ENCODE measurements around the gene RBM33. TPM values are rescaled to one million over a fixed set of nuclear protein-coding genes. Genes with fewer than 3 reads are reported as not detected.

Gene RBM33
- total and polyA plus RNA-seq, 9 of the 15 experiments (the other 6 are each of a cell fraction or from before 2014, with no cell fraction given), result 4.4 to 80.7 (median 27.3) TPM

DNA sequence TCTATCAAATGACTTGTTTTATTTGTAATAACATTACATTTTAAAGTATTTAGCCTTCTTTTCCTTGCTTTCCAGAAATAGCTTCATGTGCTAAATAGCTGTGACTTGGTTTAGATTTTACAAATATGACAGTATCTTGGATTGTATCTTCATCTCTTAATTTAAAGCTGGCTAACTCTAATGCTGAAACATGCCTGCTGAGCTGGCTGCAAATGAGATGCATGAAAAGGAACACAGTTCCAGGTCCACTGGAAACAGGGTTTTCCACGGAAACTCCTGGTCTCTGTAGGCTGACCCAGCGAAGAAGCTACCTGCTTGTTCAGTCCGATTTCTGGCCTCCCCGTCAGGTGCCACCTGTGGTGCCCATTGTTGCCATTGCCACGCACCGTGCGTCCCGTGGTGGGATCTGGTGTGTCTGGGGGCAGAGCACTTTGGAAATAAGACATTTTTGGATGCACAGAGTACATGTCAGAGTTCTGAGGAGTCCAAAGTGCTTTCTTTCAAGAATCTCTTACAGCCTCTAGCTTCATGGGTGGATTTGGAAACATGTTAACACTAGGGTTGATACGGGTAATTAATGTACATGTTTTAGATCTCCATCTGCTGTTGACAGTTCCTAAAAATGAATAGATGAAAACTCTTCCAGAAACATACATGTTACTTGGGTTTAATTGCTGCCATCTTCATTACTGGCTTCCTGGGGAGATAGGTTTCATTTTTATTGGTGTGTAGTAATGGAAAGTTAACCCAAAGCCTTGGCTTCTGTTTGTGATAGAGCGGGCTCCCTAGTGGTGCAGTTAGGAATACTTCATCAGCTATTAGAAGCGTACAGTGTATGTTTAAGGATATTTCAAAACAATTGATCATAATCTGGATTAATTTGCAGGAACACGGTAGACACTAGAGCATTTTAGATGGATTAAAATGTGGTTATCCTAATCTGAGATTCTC is 122.8 kb downstream of the RBM33 start:
- TF ChIP-seq RBM17 (IDR thresholded peaks at IDR 0.05; ENCODE audit: borderline replicate concordance, low read depth, low read length) (no peak), SREBF2 (CRISPR knock-in tag; IDR thresholded peaks at IDR 0.05) (no peak), MYNN (IDR thresholded peaks at IDR 0.05) (no peak), MYNN (CRISPR knock-in tag; IDR thresholded peaks at IDR 0.05) (no peak), MCM5 (IDR thresholded peaks at IDR 0.05; ENCODE audit: low read depth) (no peak)
- TF ChIP-seq, protein P1, sequence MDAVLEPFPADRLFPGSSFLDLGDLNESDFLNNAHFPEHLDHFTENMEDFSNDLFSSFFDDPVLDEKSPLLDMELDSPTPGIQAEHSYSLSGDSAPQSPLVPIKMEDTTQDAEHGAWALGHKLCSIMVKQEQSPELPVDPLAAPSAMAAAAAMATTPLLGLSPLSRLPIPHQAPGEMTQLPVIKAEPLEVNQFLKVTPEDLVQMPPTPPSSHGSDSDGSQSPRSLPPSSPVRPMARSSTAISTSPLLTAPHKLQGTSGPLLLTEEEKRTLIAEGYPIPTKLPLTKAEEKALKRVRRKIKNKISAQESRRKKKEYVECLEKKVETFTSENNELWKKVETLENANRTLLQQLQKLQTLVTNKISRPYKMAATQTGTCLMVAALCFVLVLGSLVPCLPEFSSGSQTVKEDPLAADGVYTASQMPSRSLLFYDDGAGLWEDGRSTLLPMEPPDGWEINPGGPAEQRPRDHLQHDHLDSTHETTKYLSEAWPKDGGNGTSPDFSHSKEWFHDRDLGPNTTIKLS (IDR thresholded peaks at IDR 0.05; ENCODE audit: borderline replicate concordance, low read depth), result no peak
- Histone ChIP-seq H3K9me1 (ENCODE audit: control insufficient read depth, insufficient read depth, low read length) (no peaks in the 10 kb centered on the region), H3K36me3 (ENCODE audit: control insufficient read depth, insufficient read depth, low read length) (peaks cover 96% of the 10 kb centered on the region), H3K4me2 (ENCODE audit: insufficient read depth, low read length) (no peak overlapping the region), H2AFZ (ENCODE audit: low read depth, low read length) (no peak overlapping the region), H3K4me1 (replicated peaks in 1 of 2; ENCODE audit: control insufficient read depth in 2 of 2, insufficient read depth in 2 of 2, low read length in 2 of 2) (no peaks in the 10 kb centered on the region), H3K9me3 (replicated peaks; ENCODE audit: control insufficient read depth, insufficient read depth, low read depth, low read length) (no peaks in the 10 kb centered on the region), H3K4me3 (no peak overlapping the region), H3K9ac (ENCODE audit: insufficient read depth in 1 of 2, low read depth in 2 of 2, low read length in 2 of 2) (no peak overlapping the region), H3K79me2 (ENCODE audit: control insufficient read depth, insufficient read depth, low read length) (peaks cover 4% of the 10 kb centered on the region; the same call in 1 of the 3 replicates), H3K27ac (ENCODE audit: extremely low read depth, low read depth, low read length) (no peak overlapping the region), H4K20me1 (replicated peaks; ENCODE audit: control insufficient read depth, insufficient read depth, low read length) (peaks cover 19% of the 10 kb centered on the region), H3K27me3 (ENCODE audit: control insufficient read depth in 2 of 2, insufficient read depth in 2 of 2, low read length in 2 of 2) (no peaks in the 10 kb centered on the region)
- intact Hi-C loops (cut with micrococcal nuclease), result loop anchor here (5.0 kb wide), 1 partner anchor 840 kb away; no protein-coding TSS in a partner anchor
- ChIA-PET POLR2A (interaction anchor here (0.6 to 1.4 kb wide), 4 partner anchors 9 to 447 kb away, joined by 3 to 5 read pairs (median 4); partner anchors contain the start of gene RBM33), CTCF (ENCODE audit: low intra/inter-chr PET ratio) (interaction anchor here (0.6 to 4.0 kb wide), 6 partner anchors 12 to 853 kb away, joined by 3 to 32 read pairs (median 6); no protein-coding TSS in a partner anchor)
- ATAC-seq (peak; percentile 16; the same call in 2 of the 3 replicates), FAIRE-seq (no peak), DNase-seq (ENCODE audit: extremely low read depth in 1 of 4, low spot score in 3 of 4) (no peak)
- WGBS (ENCODE audit: insufficient coverage, low coverage, missing lambda C conversion rate), result 89% methylated on average over 12 of the region's 12 CpGs
- no TSS peak for BruUV-seq (replicated peaks)
- in situ Hi-C loops (cut with MboI), result loop anchor here (25.0 kb wide), 1 partner anchor 380 kb away; no protein-coding TSS in a partner anchor

All from K562 (cell line).